Spinal cord (tissue), 10 donors: ENCODE results near the gene ADAM12. TPM values are rescaled to one million over a fixed set of nuclear protein-coding genes. Genes with fewer than 3 reads are reported as not detected.

Experiments
- DNase-seq, 6 donors: peaks; one replicate each; pipeline versions ENCODE4 v3.0.0 to v3.0.0-alpha.2; 2013 to 2015; ENCODE audit warnings: low spot score in 6 of 6, low read depth in 4 of 6
- H3K27ac ChIP-seq: one replicate; pipeline ENCODE4 v1.5.1; 2013; ENCODE audit warnings: low read depth, low read length, control low read depth
- H3K27me3 ChIP-seq: one replicate; pipeline ENCODE4 v1.6.1; 2013; ENCODE audit warnings: low read length; ENCODE audit not compliant: control insufficient read depth, insufficient read depth
- H3K36me3 ChIP-seq: one replicate; pipeline ENCODE4 v1.6.1; 2013; ENCODE audit warnings: low read length; ENCODE audit not compliant: control insufficient read depth, insufficient read depth
- H3K4me1 ChIP-seq: one replicate; pipeline ENCODE4 v1.6.1; 2013; ENCODE audit warnings: low read length; ENCODE audit not compliant: control insufficient read depth, insufficient read depth
- H3K4me3 ChIP-seq: one replicate; pipeline ENCODE4 v1.5.1; 2013; ENCODE audit warnings: low read depth, low read length, control low read depth
- H3K9me3 ChIP-seq: one replicate; pipeline ENCODE4 v1.6.1; 2013; ENCODE audit warnings: low read length; ENCODE audit not compliant: control insufficient read depth, insufficient read depth
- whole genome bisulfite sequencing: methylation state at CpG from one replicate; pipeline ENCODE4 v1.1.5; 2013; ENCODE audit warnings: missing lambda C conversion rate; ENCODE audit not compliant: insufficient coverage; 5-methylcytosine and 5-hydroxymethylcytosine counted together
- polyA plus RNA-seq, 2 donors: library from polyadenylated mRNA; unstranded; fragments of 120-200 nt; gene quantifications; one replicate each; pipeline ENCODE4 v1.2.1, GENCODE V29; 2013; ENCODE audit not compliant: insufficient read length in 2 of 2
- total RNA-seq, 2 donors: library from RNA; depleted of rRNA in 1 of 2; stranded (reverse); fragments of 120-200 nt in 1 of 2; fragments of >200 nt in 1 of 2; gene quantifications; one replicate each; pipeline versions ENCODE4 v1.2.3 to v1.2.4, GENCODE V29; 2013 to 2014
- donor health status: healthy.

Gene ADAM12
- total and polyA plus RNA-seq, 4 donors, result 9.8 to 81.5 (median 23.6) TPM

GRCh38 chr10:125990974-125991373 is 397.3 kb downstream of the ADAM12 start:
- 93% methylated on average over 2 of the region's 2 CpGs for WGBS
- no peak for DNase-seq
- Histone ChIP-seq H3K4me1 (peaks cover 2% of the 10 kb centered on the region), H3K9me3 (no peaks in the 10 kb centered on the region), H3K27ac (no peak overlapping the region), H3K36me3 (peaks cover 3% of the 10 kb centered on the region), H3K27me3 (no peaks in the 10 kb centered on the region), H3K4me3 (no peak overlapping the region)

GRCh38 chr10:125989791-125990190 is 398.5 kb downstream of the ADAM12 start:
- WGBS, result 100% methylated on average over 5 of the region's 5 CpGs
- H3K27ac ChIP-seq, result no peak overlapping the region

GRCh38 chr10:125985557-125986240 is 402.6 kb downstream of the ADAM12 start:
- H3K27me3 ChIP-seq, result no peaks in the 10 kb centered on the region
- DNase-seq, result no peak

More at GRCh38 chr10:125989791-125990190, 398.5 kb downstream of the ADAM12 start:
- no peaks in the 10 kb centered on the region for H3K9me3 ChIP-seq
- H3K4me3 ChIP-seq, result no peak overlapping the region
- no peaks in the 10 kb centered on the region for H3K27me3 ChIP-seq
- no peak for DNase-seq
- peaks cover 3% of the 10 kb centered on the region for H3K36me3 ChIP-seq
- H3K4me1 ChIP-seq, result peaks cover 2% of the 10 kb centered on the region

GRCh38 chr10:125984865-125985495 is 403.3 kb downstream of the ADAM12 start:
- 82% methylated on average over 5 of the region's 6 CpGs for WGBS
- H3K36me3 ChIP-seq, result peaks cover 3% of the 10 kb centered on the region

More at GRCh38 chr10:125985557-125986240, 402.6 kb downstream of the ADAM12 start:
- WGBS, result 74% methylated on average over 3 of the region's 5 CpGs
- Histone ChIP-seq H3K4me1 (peaks cover 4% of the 10 kb centered on the region), H3K4me3 (no peak overlapping the region), H3K36me3 (peaks cover 3% of the 10 kb centered on the region), H3K27ac (no peak overlapping the region), H3K9me3 (no peaks in the 10 kb centered on the region)

GRCh38 chr10:125984346-125984745 is 403.9 kb downstream of the ADAM12 start:
- peaks cover 4% of the 10 kb centered on the region for H3K4me1 ChIP-seq
- peak overlapping the region; percentile 2 for H3K27ac ChIP-seq
- no peaks in the 10 kb centered on the region for H3K36me3 ChIP-seq
- peak in 1 of 6 donors; percentile 57 for DNase-seq
- H3K9me3 ChIP-seq, result no peaks in the 10 kb centered on the region
- no peak overlapping the region for H3K4me3 ChIP-seq
- 74% methylated on average over 2 of the region's 4 CpGs for WGBS
- no peaks in the 10 kb centered on the region for H3K27me3 ChIP-seq

More at GRCh38 chr10:125984865-125985495, 403.3 kb downstream of the ADAM12 start:
- no peaks in the 10 kb centered on the region for H3K27me3 ChIP-seq
- no peak overlapping the region for H3K4me3 ChIP-seq
- no peaks in the 10 kb centered on the region for H3K9me3 ChIP-seq
- DNase-seq, result peak in 1 of 6 donors; percentile 40
- H3K27ac ChIP-seq, result peak overlapping the region; percentile 37
- peaks cover 4% of the 10 kb centered on the region for H3K4me1 ChIP-seq

GRCh38 chr10:125983656-125984055 is 404.6 kb downstream of the ADAM12 start:
- 83% methylated on average over 5 of the region's 5 CpGs for WGBS
- Histone ChIP-seq H3K4me1 (peaks cover 4% of the 10 kb centered on the region), H3K36me3 (no peaks in the 10 kb centered on the region), H3K9me3 (no peaks in the 10 kb centered on the region), H3K27me3 (no peaks in the 10 kb centered on the region), H3K4me3 (no peak overlapping the region), H3K27ac (no peak overlapping the region)
- no peak for DNase-seq

- Histone ChIP-seq H3K27ac (no peak overlapping the region), H3K27me3 (no peaks in the 10 kb centered on the region), H3K36me3 (no peaks in the 10 kb centered on the region), H3K4me3 (no peak overlapping the region), H3K9me3 (no peaks in the 10 kb centered on the region), H3K4me1 (peaks cover 4% of the 10 kb centered on the region)
- no peak for DNase-seq
- no CpG with 5 or more reads among the region's 6 CpGs for WGBS
These were observed 405.1 kb downstream of the ADAM12 start for GRCh38 chr10:125983161-125983560.

GRCh38 chr10:125982260-125982948 is 405.9 kb downstream of the ADAM12 start:
- peak; percentile 73 to 97 (median 80) for DNase-seq
- WGBS, result 14% methylated on average over 4 of the region's 6 CpGs

GRCh38 chr10:125980521-125981035 is 407.7 kb downstream of the ADAM12 start:
- no peak overlapping the region for H3K27ac ChIP-seq
- no peak overlapping the region for H3K4me3 ChIP-seq
- no peaks in the 10 kb centered on the region for H3K36me3 ChIP-seq
- no peaks in the 10 kb centered on the region for H3K9me3 ChIP-seq
- peaks cover 4% of the 10 kb centered on the region for H3K4me1 ChIP-seq
- no peaks in the 10 kb centered on the region for H3K27me3 ChIP-seq
- no peak for DNase-seq
- 56% methylated on average over 5 of the region's 6 CpGs for WGBS

More at GRCh38 chr10:125982260-125982948, 405.9 kb downstream of the ADAM12 start:
- Histone ChIP-seq H3K36me3 (no peaks in the 10 kb centered on the region), H3K4me3 (no peak overlapping the region), H3K27me3 (no peaks in the 10 kb centered on the region), H3K27ac (no peak overlapping the region), H3K4me1 (peaks cover 4% of the 10 kb centered on the region), H3K9me3 (no peaks in the 10 kb centered on the region)
